ENCODE measurements around the gene TMEM273. TPM values are rescaled to one million over a fixed set of nuclear protein-coding genes. Genes with fewer than 3 reads are reported as not detected.

TMEM273 gene
- total RNA-seq, 1 donor from 2014 or later: 0.39 TPM

GRCh38 chr10:49228677-49229076, 40.5 kb upstream of the TMEM273 start:
- Mint-ChIP-seq H3K4me3 (ENCODE audit: unreplicated experiment) (no peak overlapping the region), H3K27me3 (ENCODE audit: unreplicated experiment) (peaks cover 4% of the 10 kb centered on the region), H3K27ac (ENCODE audit: unreplicated experiment) (no peak overlapping the region), H3K36me3 (ENCODE audit: unreplicated experiment) (peaks cover 12% of the 10 kb centered on the region), H3K9me3 (ENCODE audit: unreplicated experiment) (peaks cover 2% of the 10 kb centered on the region), H3K4me1 (ENCODE audit: low read depth, unreplicated experiment) (no peaks in the 10 kb centered on the region)
- TF ChIP-seq CTCF (IDR thresholded peaks at IDR 0.05; ENCODE audit: partially characterized antibody, unreplicated experiment): no peak
- DNase-seq: no peak

- DNase-seq: no peak
- Mint-ChIP-seq H3K27me3 (ENCODE audit: unreplicated experiment) (peaks cover 6% of the 10 kb centered on the region), H3K27ac (ENCODE audit: unreplicated experiment) (no peak overlapping the region), H3K36me3 (ENCODE audit: unreplicated experiment) (peaks cover 10% of the 10 kb centered on the region), H3K4me3 (ENCODE audit: unreplicated experiment) (no peak overlapping the region), H3K9me3 (ENCODE audit: unreplicated experiment) (peaks cover 2% of the 10 kb centered on the region), H3K4me1 (ENCODE audit: low read depth, unreplicated experiment) (no peaks in the 10 kb centered on the region)
- TF ChIP-seq CTCF (IDR thresholded peaks at IDR 0.05; ENCODE audit: partially characterized antibody, unreplicated experiment): no peak
Measured at GRCh38 chr10:49227406-49227805, 39.2 kb upstream of the TMEM273 start.

- H3K9me3 Mint-ChIP-seq (ENCODE audit: unreplicated experiment): peaks cover 2% of the 10 kb centered on the region
- peaks cover 9% of the 10 kb centered on the region for H3K36me3 Mint-ChIP-seq (ENCODE audit: unreplicated experiment)
- DNase-seq: no peak
- H3K27me3 Mint-ChIP-seq (ENCODE audit: unreplicated experiment): peaks cover 6% of the 10 kb centered on the region
- no peak overlapping the region for H3K27ac Mint-ChIP-seq (ENCODE audit: unreplicated experiment)
- no peak overlapping the region for H3K4me3 Mint-ChIP-seq (ENCODE audit: unreplicated experiment)
- no peak for TF ChIP-seq CTCF (IDR thresholded peaks at IDR 0.05; ENCODE audit: partially characterized antibody, unreplicated experiment)
- no peaks in the 10 kb centered on the region for H3K4me1 Mint-ChIP-seq (ENCODE audit: low read depth, unreplicated experiment)
Measured at GRCh38 chr10:49226594-49226993, 38.4 kb upstream of the TMEM273 start.

- peaks cover 2% of the 10 kb centered on the region for H3K9me3 Mint-ChIP-seq (ENCODE audit: unreplicated experiment)
- DNase-seq: no peak
- no peak overlapping the region for H3K4me3 Mint-ChIP-seq (ENCODE audit: unreplicated experiment)
- H3K36me3 Mint-ChIP-seq (ENCODE audit: unreplicated experiment): peaks cover 9% of the 10 kb centered on the region
- no peak for TF ChIP-seq CTCF (IDR thresholded peaks at IDR 0.05; ENCODE audit: partially characterized antibody, unreplicated experiment)
- H3K27me3 Mint-ChIP-seq (ENCODE audit: unreplicated experiment): peaks cover 6% of the 10 kb centered on the region
- H3K27ac Mint-ChIP-seq (ENCODE audit: unreplicated experiment): no peak overlapping the region
- no peaks in the 10 kb centered on the region for H3K4me1 Mint-ChIP-seq (ENCODE audit: low read depth, unreplicated experiment)
Measured at GRCh38 chr10:49225218-49225876, 37.2 kb upstream of the TMEM273 start.

- Mint-ChIP-seq H3K27ac (ENCODE audit: unreplicated experiment) (no peak overlapping the region), H3K27me3 (ENCODE audit: unreplicated experiment) (peaks cover 6% of the 10 kb centered on the region), H3K36me3 (ENCODE audit: unreplicated experiment) (peaks cover 11% of the 10 kb centered on the region), H3K4me1 (ENCODE audit: low read depth, unreplicated experiment) (no peaks in the 10 kb centered on the region), H3K4me3 (ENCODE audit: unreplicated experiment) (no peak overlapping the region), H3K9me3 (ENCODE audit: unreplicated experiment) (no peaks in the 10 kb centered on the region)
- TF ChIP-seq CTCF (IDR thresholded peaks at IDR 0.05; ENCODE audit: partially characterized antibody, unreplicated experiment): no peak
- no peak for DNase-seq
Measured at GRCh38 chr10:49223205-49223604, 35.0 kb upstream of the TMEM273 start.
